H1 (cell line): ENCODE measurements around the gene NCOA5. TPM values are rescaled to one million over a fixed set of nuclear protein-coding genes. Genes with fewer than 3 reads are reported as not detected.

ENCODE experiments used
- ASH2L ChIP-seq: fragments of 200-600, 300-600 bp; sonication (generic); IDR thresholded peaks from one replicate; pipeline ENCODE4 v1.7.1; 2017; ENCODE audit warnings: low read length
- BCL11A ChIP-seq, 2 experiments: IDR thresholded peaks; one replicate each; pipeline ENCODE4 v1.6.1; 2011; ENCODE audit warnings: low read depth in 2 of 2, low read length in 2 of 2, mild to moderate bottlenecking in 2 of 2
- BRCA1 ChIP-seq: IDR thresholded peaks from 2 replicates; pipeline ENCODE4 v1.6.1; 2012; ENCODE audit warnings: low read depth, low read length, improper control_type of control experiment
- CEBPB ChIP-seq: IDR thresholded peaks from 2 replicates; pipeline ENCODE4 v1.6.1; 2012; ENCODE audit warnings: low read depth, low read length
- CHD1 ChIP-seq: IDR thresholded peaks from 2 replicates; pipeline ENCODE4 v1.6.1; 2012; ENCODE audit warnings: low read depth, low read length, improper control_type of control experiment
- CTBP2 ChIP-seq: IDR thresholded peaks from 2 replicates; pipeline ENCODE4 v1.7.0; 2011; ENCODE audit warnings: borderline replicate concordance, mild to moderate bottlenecking, moderate library complexity, mixed read lengths, low read length; ENCODE audit not compliant: insufficient read depth, insufficient read length
- EZH2 ChIP-seq: fragments of 200-600 bp; sonication (generic); IDR thresholded peaks from 2 replicates; pipeline ENCODE4 v1.7.1; 2012; ENCODE audit warnings: low read depth, mild to moderate bottlenecking, moderate library complexity, low read length, inconsistent platforms; ENCODE audit not compliant: severe bottlenecking
- FOSL1 ChIP-seq: IDR thresholded peaks from 2 replicates; pipeline ENCODE4 v1.6.1; 2011; ENCODE audit warnings: mild to moderate bottlenecking, low read depth, low read length, moderate library complexity; ENCODE audit not compliant: insufficient read depth
- GABPA ChIP-seq: IDR thresholded peaks from 2 replicates; pipeline ENCODE4 v1.6.1; 2011; ENCODE audit warnings: mild to moderate bottlenecking, low read length, moderate library complexity, borderline replicate concordance; ENCODE audit not compliant: insufficient read depth
- GTF2F1 ChIP-seq: IDR thresholded peaks from 2 replicates; pipeline ENCODE4 v1.6.1; 2012; ENCODE audit warnings: low read depth, low read length, improper control_type of control experiment, borderline replicate concordance
- JUN ChIP-seq: IDR thresholded peaks from 2 replicates; pipeline ENCODE4 v1.6.1; 2011; ENCODE audit warnings: low read depth, mild to moderate bottlenecking, improper control_type of control experiment, low read length
- KDM4A ChIP-seq: IDR thresholded peaks from one replicate; pipeline ENCODE4 v1.7.1; 2012; ENCODE audit warnings: low read depth, mild to moderate bottlenecking, moderate library complexity, low read length, inconsistent platforms; ENCODE audit not compliant: severe bottlenecking
- KDM5A ChIP-seq: fragments of 200-600 bp; IDR thresholded peaks from 2 replicates; pipeline ENCODE4 v1.7.1; 2012; ENCODE audit warnings: mild to moderate bottlenecking, low read length, inconsistent platforms, mixed read lengths
- MAFK ChIP-seq: IDR thresholded peaks from 2 replicates; pipeline ENCODE4 v1.6.1; 2012; ENCODE audit warnings: low read depth, mild to moderate bottlenecking, improper control_type of control experiment, low read length
- MAX ChIP-seq: IDR thresholded peaks from 2 replicates; pipeline ENCODE4 v1.6.1; 2012; ENCODE audit warnings: inconsistent platforms
- POLR2AphosphoS5 ChIP-seq: IDR thresholded peaks from 2 replicates; pipeline ENCODE4 v1.6.1; 2011; ENCODE audit warnings: low read depth, low read length
- SAP30 ChIP-seq: fragments of 300-600 bp; sonication (generic); IDR thresholded peaks from 2 replicates; pipeline ENCODE4 v1.7.1; 2012; ENCODE audit warnings: low read length, moderate library complexity, mild to moderate bottlenecking, inconsistent platforms; ENCODE audit not compliant: insufficient read depth, insufficient replicate concordance
- SIRT6 ChIP-seq: IDR thresholded peaks from one replicate; pipeline ENCODE4 v1.7.1; 2012; ENCODE audit warnings: low read length, inconsistent platforms
- SIX5 ChIP-seq: IDR thresholded peaks from 2 replicates; pipeline ENCODE4 v1.6.1; 2011; ENCODE audit warnings: mild to moderate bottlenecking, low read depth, low read length
- SP1 ChIP-seq: IDR thresholded peaks from 2 replicates; pipeline ENCODE4 v1.6.1; 2011; ENCODE audit warnings: low read depth, low read length
- TAF7 ChIP-seq: optimal IDR thresholded peaks from 2 replicates; pipeline ENCODE3; 2011; ENCODE audit warnings: low read depth, mild to moderate bottlenecking, inconsistent platforms, low read length, moderate library complexity, borderline replicate concordance
- polyA plus RNA-seq, 7 experiments: library from polyadenylated mRNA; depleted of rRNA in 3 of 7; stranded (reverse) in 5 of 7; unstranded in 2 of 7; fragments of >200 nt in 5 of 7; fragments of 200-250 nt in 2 of 7; gene quantifications; 1 replicate in 5 of 7; 2 replicates in 1 of 7; 4 replicates in 1 of 7; pipeline versions ENCODE4 v1.2.1 to v1.2.3, GENCODE V29; 2011 to 2013; ENCODE audit warnings: missing spikeins in 2 of 7, mixed read lengths in 2 of 7
- total RNA-seq: library from RNA; stranded (reverse); fragmentation: NEBNext Ultra II Directional; extraction: Animal tissue kit (Norgen Biotek cat#: 25700); gene quantifications from 2 replicates; pipeline ENCODE4 v1.2.1, GENCODE V29; 2021
- TF ChIP-seq, protein P1 (sequence below): IDR thresholded peaks from 2 replicates; pipeline ENCODE4 v1.6.1; 2011; ENCODE audit warnings: low read length, improper control_type of control experiment

The NCOA5 gene
- total and polyA plus RNA-seq, 2 of the 8 experiments (the other 6 are each of a cell fraction or from before 2014, with no cell fraction given) = 20.4 to 29.0 TPM

GRCh38 chr20:46021361-46022359 lies 68.1 kb downstream of the NCOA5 start (continued):
- TF ChIP-seq GABPA (no peak), KDM5A (no peak), ASH2L (peak; percentile 81), CHD1 (no peak), JUN (no peak), BCL11A (IDR thresholded peaks at IDR 0.05; ENCODE audit: low read depth in 2 of 2, low read length in 2 of 2) (no peak), TAF7 (peak; percentile 26), SIRT6 (no peak), SIX5 (no peak), SP1 (peak; percentile 51; the same call in 1 of the 2 replicates), FOSL1 (peak; percentile 95), CEBPB (no peak), POLR2AphosphoS5 (no peak; the same call in 1 of the 2 replicates), MAX (peak; percentile 69; the same call in 1 of the 2 replicates), GTF2F1 (no peak), BRCA1 (no peak), CTBP2 (no peak), SAP30 (no peak), EZH2 (no peak), KDM4A (peak; percentile 40), MAFK (no peak)
- TF ChIP-seq, protein P1, sequence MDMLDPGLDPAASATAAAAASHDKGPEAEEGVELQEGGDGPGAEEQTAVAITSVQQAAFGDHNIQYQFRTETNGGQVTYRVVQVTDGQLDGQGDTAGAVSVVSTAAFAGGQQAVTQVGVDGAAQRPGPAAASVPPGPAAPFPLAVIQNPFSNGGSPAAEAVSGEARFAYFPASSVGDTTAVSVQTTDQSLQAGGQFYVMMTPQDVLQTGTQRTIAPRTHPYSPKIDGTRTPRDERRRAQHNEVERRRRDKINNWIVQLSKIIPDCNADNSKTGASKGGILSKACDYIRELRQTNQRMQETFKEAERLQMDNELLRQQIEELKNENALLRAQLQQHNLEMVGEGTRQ = no peak
